HEK293 (cell line): ENCODE data around the gene NEURL2.

Source experiments
- CTCF ChIA-PET: fragments of 350-600 bp; formaldehyde crosslinking; extraction: SDS; loops from one replicate; lab custom pipeline; 2021; ENCODE audit warnings: antibody characterized with exemption; lab: Yijun Ruan, JAX
- POLR2A ChIA-PET: fragments of 300-600 bp; formaldehyde crosslinking; extraction: SDS; loops from one replicate; lab custom pipeline; 2020; ENCODE audit warnings: antibody characterized with exemption, inconsistent platforms; lab: Yijun Ruan, JAX
- H3K27ac ChIP-seq: fragments of 200-500 bp; sonication (Bioruptor generic); 2 replicates; pipeline ENCODE4 v1.5.1; 2014; ENCODE audit warnings: low read depth, low read length, control low read depth, inconsistent platforms; ENCODE audit errors: extremely low read depth
- H3K36me3 ChIP-seq, 2 experiments: fragments of 200-500 bp in 1 of 2; sonication (Bioruptor generic) in 1 of 2; 1 replicate in 1 of 2; 2 replicates in 1 of 2; pipeline ENCODE4 v1.5.1; 2014 to 2017; ENCODE audit warnings: inconsistent platforms in 2 of 2, low read length in 2 of 2; ENCODE audit not compliant: control insufficient read depth in 2 of 2, insufficient read depth in 1 of 2
- H3K4me1 ChIP-seq: fragments of 200-500 bp; sonication (Bioruptor generic); 2 replicates; pipeline ENCODE4 v1.5.1; 2014; ENCODE audit warnings: mild to moderate bottlenecking, low read length, inconsistent platforms; ENCODE audit not compliant: control insufficient read depth, insufficient read depth
- H3K4me3 ChIP-seq: 2 replicates; pipeline ENCODE4 v1.5.1; 2011; ENCODE audit warnings: low read depth, mild to moderate bottlenecking, control low read depth, low read length, moderate library complexity
- H3K9me3 ChIP-seq: fragments of 200-500 bp; sonication (Bioruptor generic); 2 replicates; pipeline ENCODE4 v1.5.1; 2014; ENCODE audit warnings: low read depth, low read length, inconsistent platforms; ENCODE audit not compliant: control insufficient read depth, insufficient read depth
- FEZF1 ChIP-seq: fragments of 450-650 bp; formaldehyde crosslinking; IDR thresholded peaks from 2 replicates; pipeline ENCODE4 v1.5.1; 2016; ENCODE audit warnings: missing biosample characterization, missing genetic modification characterization
- HOXC10 ChIP-seq: sonication (generic); formaldehyde crosslinking; IDR thresholded peaks from 2 replicates; pipeline ENCODE4 v1.8.1; 2023; ENCODE audit warnings: mild to moderate bottlenecking, missing genetic modification reagents
- KLF7 ChIP-seq: fragments of 450-650 bp; formaldehyde crosslinking; IDR thresholded peaks from 2 replicates; pipeline ENCODE4 v1.5.1; 2016; ENCODE audit warnings: missing biosample characterization, missing genetic modification characterization, borderline replicate concordance
- MYNN ChIP-seq: fragments of 450-650 bp; formaldehyde crosslinking; IDR thresholded peaks from 2 replicates; pipeline ENCODE4 v1.5.1; 2016; ENCODE audit warnings: missing biosample characterization, missing genetic modification characterization, borderline replicate concordance
- SP2 ChIP-seq: fragments of 450-650 bp; formaldehyde crosslinking; IDR thresholded peaks from 2 replicates; pipeline ENCODE4 v1.5.1; 2016; ENCODE audit warnings: missing biosample characterization, missing genetic modification characterization
- TRIM28 ChIP-seq: IDR thresholded peaks from 2 replicates; pipeline ENCODE4 v1.6.1; 2011; ENCODE audit warnings: low read length, control low read depth, borderline replicate concordance
- ZBTB10 ChIP-seq: fragments of 450-650 bp; formaldehyde crosslinking; IDR thresholded peaks from 2 replicates; pipeline ENCODE4 v1.5.1; 2016; ENCODE audit warnings: missing biosample characterization, missing genetic modification characterization
- ZBTB20 ChIP-seq: fragments of 450-650 bp; formaldehyde crosslinking; IDR thresholded peaks from 2 replicates; pipeline ENCODE4 v1.5.1; 2016; ENCODE audit warnings: missing biosample characterization, missing genetic modification characterization
- ZBTB21 ChIP-seq: fragments of 450-650 bp; formaldehyde crosslinking; IDR thresholded peaks from 2 replicates; pipeline ENCODE4 v1.5.1; 2017; ENCODE audit warnings: missing biosample characterization, missing genetic modification characterization
- ZIC2 ChIP-seq: fragments of 450-650 bp; formaldehyde crosslinking; IDR thresholded peaks from 2 replicates; pipeline ENCODE4 v1.5.1; 2016; ENCODE audit warnings: missing biosample characterization, missing genetic modification characterization
- ZNF10 ChIP-seq: fragments of 450-650 bp; formaldehyde crosslinking; IDR thresholded peaks from 2 replicates; pipeline ENCODE4 v1.5.1; 2017; ENCODE audit warnings: missing biosample characterization, missing genetic modification characterization
- ZNF114 ChIP-seq: fragments of 450-650 bp; formaldehyde crosslinking; IDR thresholded peaks from 2 replicates; pipeline ENCODE4 v1.5.0; 2017; ENCODE audit warnings: missing biosample characterization, missing genetic modification characterization
- ZNF121 ChIP-seq: fragments of 450-650 bp; formaldehyde crosslinking; IDR thresholded peaks from 2 replicates; pipeline ENCODE4 v1.5.1; 2016; ENCODE audit warnings: missing biosample characterization, missing genetic modification characterization
- ZNF140 ChIP-seq: fragments of 450-650 bp; formaldehyde crosslinking; IDR thresholded peaks from 2 replicates; pipeline ENCODE4 v1.5.1; 2016; ENCODE audit warnings: missing biosample characterization, missing genetic modification characterization
- ZNF16 ChIP-seq: fragments of 450-650 bp; formaldehyde crosslinking; IDR thresholded peaks from 2 replicates; pipeline ENCODE4 v1.5.1; 2016; ENCODE audit warnings: low read depth, missing biosample characterization, missing genetic modification characterization
- ZNF18 ChIP-seq: fragments of 450-650 bp; formaldehyde crosslinking; IDR thresholded peaks from 2 replicates; pipeline ENCODE4 v1.5.1; 2016; ENCODE audit warnings: missing biosample characterization, missing genetic modification characterization
- ZNF324 ChIP-seq: fragments of 450-650 bp; formaldehyde crosslinking; IDR thresholded peaks from 2 replicates; pipeline ENCODE4 v1.5.1; 2016; ENCODE audit warnings: missing biosample characterization, missing genetic modification characterization
- ZNF404 ChIP-seq: fragments of 450-650 bp; formaldehyde crosslinking; IDR thresholded peaks from 2 replicates; pipeline ENCODE4 v1.5.1; 2017; ENCODE audit warnings: missing biosample characterization, missing genetic modification characterization
- ZNF423 ChIP-seq: fragments of 450-650 bp; formaldehyde crosslinking; IDR thresholded peaks from 2 replicates; pipeline ENCODE4 v1.5.1; 2016; ENCODE audit warnings: missing biosample characterization, missing genetic modification characterization
- ZNF473 ChIP-seq: fragments of 450-650 bp; formaldehyde crosslinking; IDR thresholded peaks from 2 replicates; pipeline ENCODE4 v1.5.1; 2017; ENCODE audit warnings: missing biosample characterization, missing genetic modification characterization
- ZNF521 ChIP-seq: fragments of 450-650 bp; formaldehyde crosslinking; IDR thresholded peaks from 2 replicates; pipeline ENCODE4 v1.5.1; 2017; ENCODE audit warnings: missing biosample characterization, mild to moderate bottlenecking, missing genetic modification characterization
- ZNF529 ChIP-seq: fragments of 450-650 bp; formaldehyde crosslinking; IDR thresholded peaks from 2 replicates; pipeline ENCODE4 v1.5.1; 2017; ENCODE audit warnings: missing genetic modification characterization, missing biosample characterization; ENCODE audit not compliant: insufficient replicate concordance
- ZNF677 ChIP-seq: fragments of 450-650 bp; IDR thresholded peaks from 2 replicates; pipeline ENCODE4 v1.5.0; 2018; ENCODE audit warnings: missing biosample characterization, mild to moderate bottlenecking, missing genetic modification characterization, moderate library complexity
- ZNF792 ChIP-seq: fragments of 450-650 bp; formaldehyde crosslinking; IDR thresholded peaks from 2 replicates; pipeline ENCODE4 v1.5.1; 2016; ENCODE audit warnings: missing biosample characterization, missing genetic modification characterization
- ZXDB ChIP-seq: fragments of 450-650 bp; formaldehyde crosslinking; IDR thresholded peaks from 2 replicates; pipeline ENCODE4 v1.5.1; 2016; ENCODE audit warnings: missing biosample characterization, missing genetic modification characterization
- TF ChIP-seq, protein P1 (sequence below): fragments of 450-650 bp; formaldehyde crosslinking; IDR thresholded peaks from 2 replicates; pipeline ENCODE4 v1.5.1; 2016; ENCODE audit warnings: missing biosample characterization, missing genetic modification characterization, low read depth
- TF ChIP-seq, protein P2 (sequence below): IDR thresholded peaks from 2 replicates; pipeline ENCODE4 v1.6.1; 2011; ENCODE audit warnings: mild to moderate bottlenecking, low read depth, low read length, borderline replicate concordance

The NEURL2 gene

GRCh38 chr20:45850238-45850637, 40.8 kb downstream of the NEURL2 start (continued):
- no peak for TF ChIP-seq ZBTB10 (tag by site-specific recombination)
- no peak for TF ChIP-seq ZNF404 (tag by site-specific recombination)
- TF ChIP-seq ZNF140 (tag by site-specific recombination) = no peak
- TF ChIP-seq ZNF792 = no peak

GRCh38 chr20:45848969-45849582, 41.9 kb downstream of the NEURL2 start:
- TF ChIP-seq ZNF677 (tag by site-specific recombination) (no peak), ZNF121 (tag by site-specific recombination) (no peak), ZNF473 (tag by site-specific recombination) (no peak), ZNF10 (tag by site-specific recombination) (no peak), MYNN (tag by site-specific recombination) (no peak), ZNF529 (tag by site-specific recombination) (no peak), FEZF1 (tag by site-specific recombination) (no peak), SP2 (tag by site-specific recombination) (no peak), ZIC2 (no peak), TRIM28 (no peak)
- TF ChIP-seq, protein P1, sequence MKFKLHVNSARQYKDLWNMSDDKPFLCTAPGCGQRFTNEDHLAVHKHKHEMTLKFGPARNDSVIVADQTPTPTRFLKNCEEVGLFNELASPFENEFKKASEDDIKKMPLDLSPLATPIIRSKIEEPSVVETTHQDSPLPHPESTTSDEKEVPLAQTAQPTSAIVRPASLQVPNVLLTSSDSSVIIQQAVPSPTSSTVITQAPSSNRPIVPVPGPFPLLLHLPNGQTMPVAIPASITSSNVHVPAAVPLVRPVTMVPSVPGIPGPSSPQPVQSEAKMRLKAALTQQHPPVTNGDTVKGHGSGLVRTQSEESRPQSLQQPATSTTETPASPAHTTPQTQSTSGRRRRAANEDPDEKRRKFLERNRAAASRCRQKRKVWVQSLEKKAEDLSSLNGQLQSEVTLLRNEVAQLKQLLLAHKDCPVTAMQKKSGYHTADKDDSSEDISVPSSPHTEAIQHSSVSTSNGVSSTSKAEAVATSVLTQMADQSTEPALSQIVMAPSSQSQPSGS (tag by site-specific recombination) = no peak
- POLR2A ChIA-PET = interaction anchor here (0.8 kb wide), 1 partner anchor 43 kb away, joined by 4 read pairs; no protein-coding TSS in a partner anchor
- Histone ChIP-seq H3K4me1 (no peaks in the 10 kb centered on the region), H3K36me3 (peaks cover 5 to 64% of the 10 kb centered on the region in 2 experiments; a peak in 2 of 3 replicates), H3K4me3 (no peak overlapping the region), H3K27ac (no peak overlapping the region), H3K9me3 (no peaks in the 10 kb centered on the region)
- CTCF ChIA-PET = interaction anchor here (0.7 kb wide), 1 partner anchor 18 kb away, joined by 3 read pairs; no protein-coding TSS in a partner anchor

GRCh38 chr20:45848421-45848820, 42.6 kb downstream of the NEURL2 start:
- peaks cover 5 to 67% of the 10 kb centered on the region in 2 experiments; a peak in 2 of 3 replicates for H3K36me3 ChIP-seq
- ChIA-PET CTCF (no interaction called here), POLR2A (no interaction called here)
- no peak overlapping the region for H3K4me3 ChIP-seq
- no peaks in the 10 kb centered on the region for H3K4me1 ChIP-seq
- H3K9me3 ChIP-seq = no peaks in the 10 kb centered on the region
- no peak overlapping the region for H3K27ac ChIP-seq
- TF ChIP-seq ZNF114 (tag by site-specific recombination) = no peak
- no peak for TF ChIP-seq ZNF404 (tag by site-specific recombination)
- TF ChIP-seq ZNF521 = no peak
- no peak for TF ChIP-seq ZNF423
- TF ChIP-seq ZNF324 (tag by site-specific recombination) = no peak
- TF ChIP-seq KLF7 (tag by site-specific recombination) = no peak
- TF ChIP-seq, protein P2, sequence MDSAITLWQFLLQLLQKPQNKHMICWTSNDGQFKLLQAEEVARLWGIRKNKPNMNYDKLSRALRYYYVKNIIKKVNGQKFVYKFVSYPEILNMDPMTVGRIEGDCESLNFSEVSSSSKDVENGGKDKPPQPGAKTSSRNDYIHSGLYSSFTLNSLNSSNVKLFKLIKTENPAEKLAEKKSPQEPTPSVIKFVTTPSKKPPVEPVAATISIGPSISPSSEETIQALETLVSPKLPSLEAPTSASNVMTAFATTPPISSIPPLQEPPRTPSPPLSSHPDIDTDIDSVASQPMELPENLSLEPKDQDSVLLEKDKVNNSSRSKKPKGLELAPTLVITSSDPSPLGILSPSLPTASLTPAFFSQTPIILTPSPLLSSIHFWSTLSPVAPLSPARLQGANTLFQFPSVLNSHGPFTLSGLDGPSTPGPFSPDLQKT = no peak
- TF ChIP-seq ZNF529 (tag by site-specific recombination) = no peak
- no peak for TF ChIP-seq ZBTB20 (tag by site-specific recombination)
- no peak for TF ChIP-seq ZNF18 (tag by site-specific recombination)
- no peak for TF ChIP-seq ZBTB21 (tag by site-specific recombination)
- TF ChIP-seq ZNF16 (tag by site-specific recombination) = no peak
- TF ChIP-seq HOXC10 (CRISPR knock-in tag) = no peak
- TF ChIP-seq ZXDB (tag by site-specific recombination) = no peak
